K562 (cell line): ENCODE data around the gene STXBP4. TPM values are rescaled to one million over a fixed set of nuclear protein-coding genes. Genes with fewer than 3 reads are reported as not detected.

Experiments
- CHD4 ChIP-seq: fragments of 200-600 bp; sonication (generic); IDR thresholded peaks from 3 replicates; pipeline ENCODE4 v1.6.1; 2012; ENCODE audit warnings: low read depth, mild to moderate bottlenecking, mixed read lengths, low read length, inconsistent platforms; ENCODE audit not compliant: insufficient read depth, insufficient replicate concordance, poor library complexity, severe bottlenecking
- COPS2 ChIP-seq: fragments of 450-650 bp; conservative IDR thresholded peaks from 2 replicates; pipeline ENCODE4 v1.6.1; 2016; ENCODE audit warnings: mild to moderate bottlenecking, moderate library complexity
- CREB3 ChIP-seq: fragments of 450-650 bp; conservative IDR thresholded peaks from 2 replicates; pipeline ENCODE4 v1.6.1; 2016; ENCODE audit warnings: missing genetic modification characterization, low read depth, mild to moderate bottlenecking, missing compliant biosample characterization, moderate library complexity
- CREB3L1 ChIP-seq: fragments of 450-650 bp; IDR thresholded peaks from 2 replicates; pipeline ENCODE4 v1.6.1; 2014; ENCODE audit warnings: low read depth, mild to moderate bottlenecking, moderate library complexity, borderline replicate concordance
- FOXA1 ChIP-seq: fragments of 450-650 bp; IDR thresholded peaks from 2 replicates; pipeline ENCODE4 v1.6.1; 2016; ENCODE audit warnings: mild to moderate bottlenecking, borderline replicate concordance
- FOXP4 ChIP-seq: sonication (generic); formaldehyde crosslinking; IDR thresholded peaks from 2 replicates; pipeline ENCODE4 v1.8.0; 2022; ENCODE audit warnings: mild to moderate bottlenecking, missing genetic modification reagents, borderline replicate concordance
- HDGF ChIP-seq: fragments of 450-650 bp; IDR thresholded peaks from 2 replicates; pipeline ENCODE4 v1.6.1; 2016
- IFI16 ChIP-seq: fragments of 250-450 bp; sonication (Bioruptor Pico); IDR thresholded peaks from 2 replicates; pipeline ENCODE4 v2.1.2; 2022; ENCODE audit warnings: mild to moderate bottlenecking, inconsistent platforms
- JUNB ChIP-seq: fragments of 450-650 bp; formaldehyde crosslinking; conservative IDR thresholded peaks from 2 replicates; pipeline ENCODE4 v1.4.0; 2020; ENCODE audit warnings: mild to moderate bottlenecking
- MEF2D ChIP-seq: conservative IDR thresholded peaks from 2 replicates; pipeline ENCODE4 v1.6.1; 2016; ENCODE audit warnings: low read depth, missing genetic modification characterization, missing compliant biosample characterization
- NFXL1 ChIP-seq: fragments of 450-650 bp; formaldehyde crosslinking; IDR thresholded peaks from 2 replicates; pipeline ENCODE4 v1.4.0; 2021; ENCODE audit warnings: mild to moderate bottlenecking
- PKNOX1 ChIP-seq: fragments of 450-650 bp; IDR thresholded peaks from 2 replicates; pipeline ENCODE4 v1.6.1; 2016
- SRSF3 ChIP-seq: fragments of 200-400 bp; formaldehyde crosslinking; IDR thresholded peaks from 2 replicates; pipeline ENCODE4 v1.6.1; 2016; ENCODE audit warnings: mild to moderate bottlenecking, low read length, moderate library complexity; ENCODE audit not compliant: insufficient read depth
- TAF7 ChIP-seq: fragments of 450-650 bp; IDR thresholded peaks from 2 replicates; pipeline ENCODE4 v1.6.1; 2016; ENCODE audit warnings: missing genetic modification characterization, missing compliant biosample characterization
- TFE3 ChIP-seq: fragments of 450-650 bp; formaldehyde crosslinking; IDR thresholded peaks from 2 replicates; pipeline ENCODE4 v1.4.0; 2020; ENCODE audit warnings: mild to moderate bottlenecking, mixed read lengths
- WHSC1 ChIP-seq: IDR thresholded peaks from one replicate; pipeline ENCODE4 v1.6.1; 2012; ENCODE audit warnings: low read length, control low read depth, inconsistent platforms
- YBX1 ChIP-seq: fragments of 450-650 bp; IDR thresholded peaks from 2 replicates; pipeline ENCODE4 v1.7.1; 2016; ENCODE audit warnings: mild to moderate bottlenecking
- ZNF253 ChIP-seq: fragments of 250-450 bp; sonication (Bioruptor Pico); conservative IDR thresholded peaks from 2 replicates; pipeline ENCODE4 v1.6.1; 2021; ENCODE audit warnings: mild to moderate bottlenecking
- ZNF644 ChIP-seq: fragments of 200-800 bp; sonication (Bioruptor generic); IDR thresholded peaks from 2 replicates; pipeline ENCODE4 v1.6.1; 2016; ENCODE audit warnings: low read depth, missing genetic modification characterization, missing compliant biosample characterization
- ZNF655 ChIP-seq: fragments of 250-450 bp; sonication (Bioruptor Pico); IDR thresholded peaks from 2 replicates; pipeline ENCODE4 v1.5.0; 2021
- polyA plus RNA-seq, 8 experiments: library from polyadenylated mRNA; depleted of rRNA in 4 of 8; stranded (reverse) in 5 of 8; unstranded in 3 of 8; fragments of >200 nt; fragmentation: Nextera tagmentation in 2 of 8; fragmentation: Illumina TruSeq in 1 of 8; extraction: Ambion mirVana in 2 of 8; extraction: Trizol in 1 of 8; gene quantifications; 2 replicates each; pipeline versions ENCODE4 v1.2.1 to v1.2.3, GENCODE V29; 2011 to 2014; ENCODE audit warnings: inconsistent platforms in 1 of 8, missing spikeins in 1 of 8
- total RNA-seq, 7 experiments: library from RNA; depleted of rRNA in 6 of 7; stranded (reverse); fragments of >200 nt in 6 of 7; fragmentation: Illumina TruSeq in 2 of 7; extraction: Trizol in 2 of 7; gene quantifications; 2 replicates each; pipeline versions ENCODE4 v1.2.1 to v1.2.3, GENCODE V29; 2011 to 2021; ENCODE audit warnings: low replicate concordance in 1 of 7

STXBP4 gene
- total and polyA plus RNA-seq, 9 of the 15 experiments (the other 6 are each of a cell fraction or from before 2014, with no cell fraction given) = 11.6 to 23.2 (median 18.5) TPM

- TF ChIP-seq ZNF655 (CRISPR knock-in tag) = no peak
- TF ChIP-seq TFE3 (CRISPR knock-in tag) = no peak
- TF ChIP-seq CHD4 = no peak
- no peak for TF ChIP-seq TAF7 (tag)
- TF ChIP-seq SRSF3 = no peak
- no peak for TF ChIP-seq ZNF253 (CRISPR knock-in tag)
- no peak for TF ChIP-seq WHSC1
- no peak for TF ChIP-seq HDGF
- TF ChIP-seq YBX1 = no peak
- TF ChIP-seq NFXL1 = no peak
- no peak for TF ChIP-seq MEF2D (tag)
- TF ChIP-seq ZNF644 (tag) = no peak
- TF ChIP-seq FOXA1 = no peak
- no peak for TF ChIP-seq COPS2
- 0 out of 2 replicates have a peak, but pooled peaks have one; percentile 26 for TF ChIP-seq PKNOX1
- TF ChIP-seq FOXP4 (CRISPR knock-in tag) = no peak
- peak; percentile 97 for TF ChIP-seq CREB3L1
- no peak for TF ChIP-seq JUNB
- no peak for TF ChIP-seq CREB3
- TF ChIP-seq IFI16 = no peak
These were observed at the start of gene STXBP4, which contains the start of gene COX11 (continued) for GRCh38 chr17:54968262-54968987.
